SU-DHL-6 (cell line): ENCODE results near the gene DNER.

ENCODE experiments used
- H2AFZ ChIP-seq: fragments of 200-600 bp; sonication (generic); 2 replicates; pipeline ENCODE4 v1.6.1; 2014; ENCODE audit warnings: low read depth, mild to moderate bottlenecking, moderate library complexity, mixed read lengths, antibody characterized with exemption, low read length; ENCODE audit not compliant: severe bottlenecking
- H3F3A ChIP-seq: fragments of 200-600 bp; shearing (Covaris generic); 2 replicates; pipeline ENCODE4 v1.6.0; 2016; ENCODE audit warnings: antibody characterized with exemption, mild to moderate bottlenecking; ENCODE audit not compliant: insufficient read depth
- H3K27ac ChIP-seq: fragments of 200-600 bp; sonication (generic); 2 replicates; pipeline ENCODE4 v1.5.1; 2016; ENCODE audit warnings: low read depth, mild to moderate bottlenecking, low read length, moderate library complexity, mixed read lengths
- H3K27me3 ChIP-seq: fragments of 200-600 bp; sonication (generic), shearing (Covaris generic); 2 replicates; pipeline ENCODE4 v1.6.0; 2014; ENCODE audit warnings: mild to moderate bottlenecking, low read length
- H3K36me3 ChIP-seq: fragments of 200-600 bp; sonication (generic); 2 replicates; pipeline ENCODE4 v1.6.1; 2014; ENCODE audit warnings: mild to moderate bottlenecking, low read length, mixed read lengths
- H3K4me2 ChIP-seq: fragments of 300-600, 200-600 bp; shearing (Covaris generic), sonication (generic); 2 replicates; pipeline ENCODE4 v1.6.0; 2014; ENCODE audit warnings: low read length, low read depth, mild to moderate bottlenecking; ENCODE audit not compliant: poor library complexity, severe bottlenecking
- H3K4me3 ChIP-seq: fragments of 200-600 bp; sonication (generic); 2 replicates; pipeline ENCODE4 v1.5.1; 2014; ENCODE audit warnings: antibody characterized with exemption, low read length, mild to moderate bottlenecking, mixed read lengths; ENCODE audit not compliant: insufficient read depth, poor library complexity, severe bottlenecking
- H3K79me2 ChIP-seq: fragments of 200-600 bp; sonication (generic); 2 replicates; pipeline ENCODE4 v1.6.1; 2014; ENCODE audit warnings: mild to moderate bottlenecking, low read length, moderate library complexity; ENCODE audit not compliant: insufficient read depth
- H3K9ac ChIP-seq: fragments of 200-600 bp; sonication (generic); 2 replicates; pipeline ENCODE4 v1.7.0; 2014; ENCODE audit warnings: mild to moderate bottlenecking, low read length
- H3K9me2 ChIP-seq: fragments of 200-600 bp; sonication (generic); replicated peaks from 2 replicates; pipeline ENCODE4 v1.6.1; 2014; ENCODE audit warnings: low read length; ENCODE audit not compliant: insufficient read depth
- H3K9me3 ChIP-seq: fragments of 200-600 bp; sonication (generic); 2 replicates; pipeline ENCODE4 v1.6.1; 2014; ENCODE audit warnings: low read length, mixed read lengths; ENCODE audit not compliant: insufficient read depth
- H4K20me1 ChIP-seq: fragments of 200-600 bp; sonication (generic); 2 replicates; pipeline ENCODE4 v1.6.1; 2014; ENCODE audit warnings: low read depth, mild to moderate bottlenecking, antibody characterized with exemption, low read length, moderate library complexity, mixed read lengths
- CTCF ChIP-seq: fragments of 200-600 bp; sonication (generic); IDR thresholded peaks from one replicate; pipeline ENCODE4 v1.5.1; 2017; ENCODE audit warnings: antibody characterized with exemption, mild to moderate bottlenecking, low read length, moderate library complexity; ENCODE audit not compliant: insufficient read depth, poor library complexity, severe bottlenecking
- EZH2phosphoT487 ChIP-seq: fragments of 200-600 bp; sonication (generic), shearing (Covaris generic); conservative IDR thresholded peaks from 2 replicates; pipeline ENCODE4 v1.6.1; 2018; ENCODE audit warnings: mild to moderate bottlenecking, antibody characterized with exemption, low read length, moderate library complexity, mixed read lengths

DNER gene

GRCh38 chr2:229410946-229411345, 303.4 kb downstream of the DNER start:
- H3K27me3 ChIP-seq = no peaks in the 10 kb centered on the region
- H3K9me3 ChIP-seq = no peaks in the 10 kb centered on the region
- no peak for TF ChIP-seq EZH2phosphoT487
- TF ChIP-seq CTCF = no peak
- no peaks in the 10 kb centered on the region for H4K20me1 ChIP-seq
- H3K4me2 ChIP-seq = no peak overlapping the region
- no peak overlapping the region for H3K27ac ChIP-seq
- no peaks in the 10 kb centered on the region for H3K36me3 ChIP-seq
- H3K4me3 ChIP-seq = no peak overlapping the region
- H2AFZ ChIP-seq = no peak overlapping the region
- no peak overlapping the region for H3K9ac ChIP-seq
- no peaks in the 10 kb centered on the region for H3F3A ChIP-seq
- no peaks in the 10 kb centered on the region for H3K79me2 ChIP-seq
- H3K9me2 ChIP-seq = no peaks in the 10 kb centered on the region

- Histone ChIP-seq H3K9ac (no peak overlapping the region), H2AFZ (no peak overlapping the region)
Measured at GRCh38 chr2:229410264-229410663, 304.1 kb downstream of the DNER start.

GRCh38 chr2:229409751-229410181, 304.6 kb downstream of the DNER start:
- Histone ChIP-seq H3F3A (no peaks in the 10 kb centered on the region), H3K9me3 (no peaks in the 10 kb centered on the region), H4K20me1 (no peaks in the 10 kb centered on the region), H3K27ac (no peak overlapping the region), H3K4me2 (no peak overlapping the region), H2AFZ (no peak overlapping the region), H3K36me3 (no peaks in the 10 kb centered on the region), H3K27me3 (no peaks in the 10 kb centered on the region), H3K9me2 (no peaks in the 10 kb centered on the region), H3K4me3 (no peak overlapping the region), H3K79me2 (no peaks in the 10 kb centered on the region), H3K9ac (no peak overlapping the region)
- no peak for TF ChIP-seq CTCF
- TF ChIP-seq EZH2phosphoT487 = no peak

More at GRCh38 chr2:229410264-229410663, 304.1 kb downstream of the DNER start:
- Histone ChIP-seq H3K9me3 (no peaks in the 10 kb centered on the region), H3K4me2 (no peak overlapping the region), H3F3A (no peaks in the 10 kb centered on the region), H3K36me3 (no peaks in the 10 kb centered on the region), H3K4me3 (no peak overlapping the region), H3K79me2 (no peaks in the 10 kb centered on the region), H3K27me3 (no peaks in the 10 kb centered on the region), H4K20me1 (no peaks in the 10 kb centered on the region), H3K9me2 (no peaks in the 10 kb centered on the region), H3K27ac (no peak overlapping the region)
- TF ChIP-seq EZH2phosphoT487 = no peak
- no peak for TF ChIP-seq CTCF
